Subcutaneous adipose tissue (tissue), 4 donors: ENCODE data around the gene XPR1. TPM values are rescaled to one million over a fixed set of nuclear protein-coding genes. Genes with fewer than 3 reads are reported as not detected.

Experiments
- CTCF ChIP-seq: fragments of 450-650 bp; IDR thresholded peaks from one replicate; pipeline ENCODE4 v1.5.1; 2016; ENCODE audit warnings: low read depth, mild to moderate bottlenecking, control low read depth, antibody characterized with exemption, moderate library complexity
- total RNA-seq, 4 donors: library from RNA; depleted of rRNA; stranded (reverse); fragments of >200 nt; gene quantifications; one replicate each; pipeline ENCODE4 v1.1.0, GENCODE V29; 2016

Gene XPR1
- total RNA-seq, 4 donors from 2014 or later, result 15.0 to 40.6 (median 20.7) TPM

- no peak for TF ChIP-seq CTCF
Measured at GRCh38 chr1:180777072-180777689, 145.4 kb downstream of the XPR1 start.

- no peak for TF ChIP-seq CTCF
Measured at GRCh38 chr1:180778782-180779398, 147.1 kb downstream of the XPR1 start.

- TF ChIP-seq CTCF, result no peak
Measured at GRCh38 chr1:180779584-180779983, 147.8 kb downstream of the XPR1 start.

GRCh38 chr1:180781718-180782117, 149.9 kb downstream of the XPR1 start:
- TF ChIP-seq CTCF, result no peak

GRCh38 chr1:180785291-180785690, 153.5 kb downstream of the XPR1 start:
- TF ChIP-seq CTCF, result no peak

GRCh38 chr1:180785887-180786286, 154.1 kb downstream of the XPR1 start:
- TF ChIP-seq CTCF, result no peak

- no peak for TF ChIP-seq CTCF
Measured at GRCh38 chr1:180786624-180787023, 154.8 kb downstream of the XPR1 start.
